Measurements from ENCODE around the gene PRPS1.
"Not testable (repeated sequence)": the region's sequence is repeated elsewhere in the genome, so short reads cannot be mapped to it uniquely, and the experiment has no call there.

Gene PRPS1

GRCh38 chrX:107627838-107628661, at the start of gene PRPS1:
PRPS1 (plus strand) TSS chrX:107628510; CDS start chrX:107628629, 119 bp downstream.
- peak; percentile 91 for DNase-seq (ENCODE audit: low spot score)

- no peak for DNase-seq (ENCODE audit: low spot score)
Observed at GRCh38 chrX:107579956-107580355, 48.4 kb upstream of the PRPS1 start.

DNA sequence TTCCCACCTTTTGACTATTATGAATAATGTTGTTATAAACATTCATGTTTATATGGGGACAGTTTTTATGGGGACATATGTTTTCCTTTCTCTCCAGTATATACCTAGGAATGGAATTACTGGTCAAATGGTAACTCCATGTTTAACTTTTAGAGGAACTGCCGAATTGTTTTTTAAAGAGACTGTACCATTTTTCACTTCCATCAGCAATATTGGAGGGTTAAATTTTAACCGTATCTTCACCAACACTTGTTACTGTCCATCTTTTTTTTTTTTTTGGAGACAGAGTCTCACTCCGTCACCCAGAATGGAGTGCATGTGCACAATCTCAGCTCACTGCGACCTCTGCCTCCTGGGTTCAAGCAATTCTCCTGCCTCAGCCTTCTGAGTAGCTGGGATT, 46.4 kb upstream of the PRPS1 start:
- no peak for DNase-seq (ENCODE audit: low spot score)

GRCh38 chrX:107589243-107589642, 39.1 kb upstream of the PRPS1 start:
- DNase-seq (ENCODE audit: low spot score), result no peak

GRCh38 chrX:107596651-107597050, 31.7 kb upstream of the PRPS1 start:
- DNase-seq (ENCODE audit: low spot score), result no peak

DNA sequence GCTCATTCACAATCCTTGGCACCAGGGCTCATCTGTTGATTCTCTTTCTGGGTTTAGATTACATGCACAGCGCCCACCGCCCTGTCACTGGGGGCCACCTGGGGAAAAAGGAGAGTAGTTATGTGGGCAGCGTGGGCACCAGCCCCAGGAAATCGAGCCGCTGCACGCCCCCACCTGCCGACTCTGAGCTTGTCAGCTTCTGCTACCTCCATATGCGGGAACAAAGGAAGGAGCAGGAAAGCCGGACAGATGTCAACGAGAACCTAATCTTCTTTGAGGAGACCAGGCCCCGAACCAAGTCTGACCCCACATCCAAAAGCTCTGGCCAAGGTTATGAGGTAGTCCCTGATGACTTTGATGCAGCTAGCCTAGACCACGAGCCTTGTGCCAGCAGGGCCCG, 31.0 kb upstream of the PRPS1 start:
- no peak for DNase-seq (ENCODE audit: low spot score)

GRCh38 chrX:107597791-107598190, 30.5 kb upstream of the PRPS1 start:
- DNase-seq (ENCODE audit: low spot score), result no peak

DNA sequence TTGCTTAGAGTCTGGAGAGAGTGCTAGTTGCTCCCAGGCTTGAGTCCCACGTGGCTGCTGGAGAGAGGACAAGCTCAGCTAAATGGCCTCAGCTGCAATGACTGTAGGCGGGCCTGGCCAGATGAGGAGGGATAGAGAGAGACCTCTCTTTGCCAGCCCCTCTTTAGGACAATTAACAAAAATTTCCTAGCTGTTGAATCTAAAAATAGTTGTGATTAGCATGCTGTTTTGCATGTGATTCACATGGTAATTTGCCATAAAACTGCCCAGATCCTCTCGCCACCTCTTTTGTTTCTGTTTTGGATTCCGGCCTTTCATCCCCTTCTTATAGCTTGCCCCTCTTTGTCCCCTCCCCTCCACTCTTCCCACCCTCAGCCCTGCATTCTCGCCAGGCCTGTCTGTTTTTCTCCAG, 28.9 kb upstream of the PRPS1 start:
- peak; percentile 0 for DNase-seq (ENCODE audit: low spot score)

GRCh38 chrX:107600366-107600765, 27.9 kb upstream of the PRPS1 start:
- no peak for DNase-seq (ENCODE audit: low spot score)

DNA sequence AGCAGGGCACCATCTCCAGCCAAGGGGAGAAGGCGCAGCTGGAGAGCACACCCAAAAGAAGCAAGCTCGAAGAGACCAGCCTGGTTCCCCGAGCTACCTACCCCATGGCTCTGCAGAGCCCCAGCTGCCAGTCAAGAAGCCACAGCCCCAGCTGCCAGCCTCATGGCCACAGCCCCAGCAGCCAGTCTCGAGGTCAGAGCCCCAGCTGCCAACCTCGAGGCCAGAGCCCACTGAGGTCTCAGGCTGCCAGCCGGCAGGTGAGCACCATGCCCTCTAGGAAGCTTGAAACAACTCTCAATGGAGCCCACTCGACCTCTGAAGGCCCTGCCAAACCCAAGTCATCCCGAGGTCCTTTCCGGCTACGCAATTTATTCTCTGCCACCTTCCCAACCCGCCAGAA, 27.0 kb upstream of the PRPS1 start:
- no peak for DNase-seq (ENCODE audit: low spot score)

- DNase-seq (ENCODE audit: low spot score), result no peak
Observed at GRCh38 chrX:107601759-107602158, 26.6 kb upstream of the PRPS1 start.

DNA sequence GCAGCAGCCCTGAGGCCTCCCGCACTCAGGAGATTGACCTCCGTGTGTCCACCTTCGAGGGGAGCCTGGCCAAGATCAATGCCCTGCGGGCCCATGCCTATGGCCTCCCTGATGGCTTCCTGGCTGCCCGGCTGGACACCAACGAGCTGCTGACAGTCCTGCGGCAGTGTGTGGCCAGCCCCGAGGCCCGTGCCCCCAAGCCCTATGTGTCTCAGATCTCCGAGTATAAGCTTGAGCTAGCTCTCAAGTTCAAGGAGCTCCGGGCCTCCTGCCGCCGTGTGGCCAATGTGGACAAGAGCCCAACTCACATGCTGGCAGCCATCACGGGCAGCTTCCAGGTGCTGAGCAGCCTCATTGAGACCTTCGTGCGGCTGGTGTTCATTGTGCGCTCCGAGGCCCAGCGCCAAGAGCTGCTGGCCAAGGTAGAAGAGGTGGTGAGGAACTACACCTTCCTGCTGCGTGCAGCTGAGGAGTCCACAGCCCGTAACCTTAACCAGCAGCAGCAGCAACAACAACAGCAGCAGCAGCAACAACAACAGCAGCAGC, 25.5 kb upstream of the PRPS1 start:
- no peak for DNase-seq (ENCODE audit: low spot score)

DNA sequence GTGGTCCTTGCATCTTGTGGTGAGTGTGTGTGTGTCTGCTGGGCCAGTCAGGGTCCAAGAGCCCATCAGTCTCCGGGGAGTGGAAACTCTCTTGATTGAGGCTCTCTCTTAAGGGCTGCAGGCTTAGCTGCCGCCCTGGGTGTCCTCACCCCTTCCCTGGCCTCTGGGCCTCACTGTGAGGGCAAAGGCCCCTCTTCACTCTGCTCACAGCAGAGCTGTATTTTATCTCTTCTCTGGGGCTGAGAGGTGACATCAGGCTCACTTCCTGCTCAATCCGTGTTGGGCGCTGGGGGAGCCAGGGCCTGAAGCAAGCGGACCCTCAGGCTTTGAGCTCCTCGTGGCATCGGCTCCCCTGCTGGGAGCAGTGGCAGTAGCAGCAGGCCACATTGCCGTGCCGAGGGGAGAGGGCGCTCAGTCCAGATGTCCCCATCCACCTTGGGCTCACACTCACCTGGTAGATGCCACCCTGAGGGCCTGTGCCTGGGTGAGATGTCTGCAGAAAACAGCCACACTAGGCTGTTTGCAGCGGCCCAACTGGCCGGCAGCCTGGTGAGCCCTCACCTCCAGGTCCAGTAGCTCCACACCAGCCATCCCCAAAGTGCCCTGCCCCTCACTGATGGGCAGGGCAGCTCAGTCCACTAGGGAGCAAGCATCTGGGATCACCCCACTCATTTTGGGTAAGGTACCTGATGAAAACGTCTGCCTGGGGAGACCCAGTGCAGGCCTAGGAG, 24.7 kb upstream of the PRPS1 start:
- no peak for DNase-seq (ENCODE audit: low spot score)

DNA sequence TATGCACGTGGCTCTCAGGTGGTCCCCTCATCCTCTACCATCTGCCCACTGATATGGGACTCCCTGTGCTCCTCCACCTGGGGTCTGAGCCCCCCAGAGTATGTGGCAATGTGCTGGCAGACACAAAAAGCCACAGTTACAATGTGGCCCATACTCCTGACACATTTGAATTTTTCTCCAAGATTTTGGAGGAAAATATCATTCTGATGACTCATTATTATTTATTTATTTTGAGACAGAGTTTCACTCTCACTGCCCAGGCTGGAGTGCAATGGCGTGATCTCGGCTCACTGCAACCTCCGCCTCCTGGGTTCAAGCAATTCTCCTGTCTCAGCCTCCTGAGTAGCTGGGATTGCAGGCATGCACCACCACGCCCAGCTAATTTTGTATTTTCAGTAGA, 19.2 kb upstream of the PRPS1 start:
- DNase-seq (ENCODE audit: low spot score), result not testable (repeated sequence)

DNA sequence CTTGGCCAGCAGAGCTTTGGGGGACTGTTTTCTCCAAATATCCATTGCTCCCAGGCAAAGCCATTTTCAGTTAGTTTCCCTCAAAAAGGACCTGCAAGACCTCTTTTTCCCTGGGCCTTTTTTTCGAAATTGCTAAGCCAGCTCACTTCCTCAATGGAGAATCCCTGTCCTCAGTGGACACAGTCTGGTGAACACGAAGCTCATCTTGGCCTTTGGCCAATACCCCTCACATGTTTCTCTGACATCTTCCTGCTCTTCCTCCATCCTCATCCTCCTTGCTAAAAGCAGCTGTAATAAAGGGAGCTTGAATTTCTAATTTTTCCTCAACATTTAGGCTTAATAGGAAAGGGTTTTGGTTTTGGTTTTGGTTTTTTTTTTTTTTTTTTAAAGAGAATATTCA, 17.6 kb upstream of the PRPS1 start:
- no peak for DNase-seq (ENCODE audit: low spot score)

- no peak for DNase-seq (ENCODE audit: low spot score)
Observed at GRCh38 chrX:107619885-107620322, 8.4 kb upstream of the PRPS1 start.

- DNase-seq (ENCODE audit: low spot score), result no peak
Observed at GRCh38 chrX:107624893-107625292, 3.4 kb upstream of the PRPS1 start.

GRCh38 chrX:107625739-107626138, 2.6 kb upstream of the PRPS1 start:
- no peak for DNase-seq (ENCODE audit: low spot score)

DNA sequence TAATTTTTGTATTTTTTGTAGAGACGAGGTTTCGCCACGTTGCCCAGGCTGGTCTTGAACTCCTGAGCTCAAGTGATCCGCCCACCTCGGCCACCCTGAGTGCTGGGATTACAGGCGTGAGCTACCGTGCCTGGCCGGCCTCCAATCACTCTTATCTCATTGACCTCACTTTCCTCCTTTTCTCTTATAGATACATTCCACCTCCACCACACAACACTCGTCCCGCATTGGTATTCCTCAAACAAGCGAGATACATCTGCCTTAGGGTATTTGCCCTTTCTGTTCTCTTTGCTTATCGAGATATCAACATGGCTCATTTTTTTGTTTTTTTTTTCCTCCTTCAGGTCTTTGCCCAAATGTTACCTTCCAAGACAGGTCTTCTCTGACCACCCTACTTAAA, 1.8 kb upstream of the PRPS1 start:
- no peak for DNase-seq (ENCODE audit: low spot score)

DNA sequence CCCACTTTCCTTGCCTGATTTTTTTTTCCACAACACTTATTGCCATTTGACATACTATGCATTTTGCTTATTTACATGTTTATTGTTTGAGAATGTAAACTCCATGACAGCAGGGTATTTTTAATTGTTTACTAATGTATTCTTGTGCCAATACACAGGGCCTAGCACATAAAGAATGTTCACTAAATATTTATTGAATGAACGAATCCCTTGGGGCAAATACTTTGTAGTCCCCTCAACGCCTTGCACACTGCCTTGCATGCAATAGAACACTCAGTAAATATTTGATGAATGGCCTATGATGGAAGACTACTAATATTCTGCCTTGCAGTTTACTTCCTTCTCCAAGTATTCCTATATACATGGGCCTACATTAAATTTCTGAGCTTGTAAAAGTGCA, 1.4 kb upstream of the PRPS1 start:
- no peak for DNase-seq (ENCODE audit: low spot score)

DNA sequence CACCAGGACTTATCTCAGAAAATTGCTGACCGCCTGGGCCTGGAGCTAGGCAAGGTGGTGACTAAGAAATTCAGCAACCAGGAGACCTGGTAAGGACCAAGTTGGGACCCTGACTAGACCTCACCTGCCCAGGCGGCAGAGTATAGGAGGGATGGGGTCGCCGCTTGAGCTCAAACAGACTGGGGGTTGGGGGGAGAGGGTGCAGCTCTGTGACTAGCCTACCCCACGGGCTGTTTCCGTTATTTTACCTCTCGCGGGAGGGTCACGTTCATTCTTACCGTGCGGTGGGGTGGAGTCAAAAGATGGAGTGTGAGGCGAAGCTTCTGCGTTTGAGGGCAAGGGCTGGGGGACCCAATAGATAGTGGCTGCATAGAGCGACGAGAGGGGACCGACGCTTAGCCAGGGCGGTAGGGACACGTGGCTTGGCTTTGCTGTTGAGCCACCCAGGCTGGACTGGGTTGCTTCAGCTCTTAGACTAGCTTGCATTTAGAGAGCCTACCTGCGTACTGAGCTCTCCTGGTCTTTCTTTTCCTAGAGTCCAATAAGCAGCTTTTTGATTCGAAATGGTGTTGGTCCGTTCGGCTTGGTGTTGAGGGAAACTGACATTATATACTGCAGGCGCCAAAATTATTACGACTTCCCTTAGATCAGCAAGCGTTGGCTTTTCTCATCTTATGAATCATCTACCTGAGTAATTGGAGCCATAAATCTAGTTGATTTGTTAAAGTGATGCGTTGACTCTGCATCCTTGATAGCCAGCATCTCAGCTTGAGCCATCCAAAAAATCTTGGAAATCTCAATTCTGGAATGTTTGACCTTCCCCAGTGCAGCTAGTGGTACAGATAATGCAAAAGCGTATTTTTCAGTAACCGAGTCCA, 591 bp downstream of the PRPS1 start:
- DNase-seq (ENCODE audit: low spot score), result peak; percentile 35

DNA sequence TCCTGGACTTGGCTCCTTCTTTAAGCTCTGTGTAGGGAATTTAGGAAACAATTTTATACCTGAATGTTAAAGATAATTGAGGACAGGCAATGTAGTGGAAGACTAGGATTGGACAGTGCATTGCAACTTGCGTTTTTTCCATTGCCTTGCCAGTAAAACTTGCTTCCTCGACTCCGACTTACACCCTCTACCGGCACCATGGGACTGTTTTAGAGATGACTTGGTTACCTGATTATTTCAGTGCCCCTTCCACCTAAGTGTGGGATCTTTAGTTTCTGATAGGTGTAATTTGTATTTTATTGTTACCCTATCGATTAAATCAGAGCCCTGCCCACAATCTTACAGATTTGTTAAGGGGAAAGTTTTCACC, 1.2 kb downstream of the PRPS1 start:
- peak; percentile 24 for DNase-seq (ENCODE audit: low spot score)
